Glutamatergic neuron (in vitro differentiated cells): Measurements from ENCODE around the gene OR4K1. TPM values are rescaled to one million over a fixed set of nuclear protein-coding genes. Genes with fewer than 3 reads are reported as not detected.

ENCODE experiments used
- DNase-seq: peaks from one replicate; pipeline ENCODE4 v3.0.0; 2022
- H3K27ac Mint-ChIP-seq: one replicate; pipeline ENCODE4 v1.8.0; 2020; ENCODE audit warnings: mild to moderate bottlenecking, mixed read lengths, inconsistent platforms; ENCODE audit not compliant: unreplicated experiment
- H3K27me3 Mint-ChIP-seq: one replicate; pipeline ENCODE4 v1.8.0; 2020; ENCODE audit warnings: mild to moderate bottlenecking, moderate library complexity, mixed read lengths, inconsistent platforms; ENCODE audit not compliant: unreplicated experiment
- H3K36me3 Mint-ChIP-seq: one replicate; pipeline ENCODE4 v1.8.0; 2020; ENCODE audit warnings: mild to moderate bottlenecking, mixed read lengths, inconsistent platforms; ENCODE audit not compliant: unreplicated experiment
- H3K4me1 Mint-ChIP-seq: one replicate; pipeline ENCODE4 v1.8.0; 2020; ENCODE audit warnings: mild to moderate bottlenecking, low read depth, mixed read lengths, inconsistent platforms; ENCODE audit not compliant: unreplicated experiment
- H3K4me3 Mint-ChIP-seq: one replicate; pipeline ENCODE4 v1.8.0; 2020; ENCODE audit warnings: mild to moderate bottlenecking, mixed read lengths, inconsistent platforms; ENCODE audit not compliant: unreplicated experiment
- H3K9me3 Mint-ChIP-seq: one replicate; pipeline ENCODE4 v1.8.0; 2020; ENCODE audit warnings: mild to moderate bottlenecking, moderate library complexity, mixed read lengths, inconsistent platforms; ENCODE audit not compliant: unreplicated experiment
- CTCF ChIP-seq: fragments of 200-600 bp; sonication (generic); IDR thresholded peaks from one replicate; pipeline ENCODE4 v1.5.0; 2021; ENCODE audit not compliant: partially characterized antibody, unreplicated experiment
- total RNA-seq: library from RNA; stranded (reverse); fragmentation: NEBNext Ultra II Directional; extraction: Animal tissue kit (Norgen Biotek cat#: 25700); gene quantifications from one replicate; pipeline ENCODE4 v1.2.1, GENCODE V29; 2021; ENCODE audit not compliant: unreplicated experiment

OR4K1 gene
- total RNA-seq, 1 donor from 2014 or later: not detected

GRCh38 chr14:19975291-19975690 lies 44.6 kb downstream of the OR4K1 start, which contains the start of gene OR4K15:
Gene OR4K15, plus strand, starts transcription at chr14:19975591. Its CDS starts 0 bp downstream, at chr14:19975591.
- DNase-seq: no peak
- no peak within 1 kb of the TSS for H3K27ac Mint-ChIP-seq
- H3K36me3 Mint-ChIP-seq: no peaks in the 10 kb centered on the region
- no peaks in the 10 kb centered on the region for H3K4me1 Mint-ChIP-seq
- H3K9me3 Mint-ChIP-seq: peaks cover 13% of the 10 kb centered on the region
- H3K4me3 Mint-ChIP-seq: no peak within 1 kb of the TSS
- no peak for TF ChIP-seq CTCF
- no peaks in the 10 kb centered on the region for H3K27me3 Mint-ChIP-seq

Other genes starting within 250 kb of the OR4K1 start
- gene OR11H2, start 217.0 kb upstream of the OR4K1 start, total RNA-seq: not detected
- gene OR4Q3, start 187.3 kb upstream of the OR4K1 start, total RNA-seq: not detected
- gene OR4M1, start 157.4 kb upstream of the OR4K1 start, total RNA-seq: not detected
- not detected for gene OR4N2, start 127.1 kb upstream of the OR4K1 start, total RNA-seq
- not detected for gene OR4K2, start 55.8 kb upstream of the OR4K1 start, total RNA-seq
- gene OR4K5, start 10.3 kb upstream of the OR4K1 start, total RNA-seq: not detected
- gene OR4K15, start 44.7 kb downstream of the OR4K1 start, total RNA-seq: not detected
- gene OR4Q2, start 71.2 kb downstream of the OR4K1 start, total RNA-seq: not detected
- not detected for gene OR4K14, start 88.4 kb downstream of the OR4K1 start, total RNA-seq
- not detected for gene OR4K13, start 105.1 kb downstream of the OR4K1 start, total RNA-seq
- not detected for gene OR4L1, start 129.1 kb downstream of the OR4K1 start, total RNA-seq
- not detected for gene OR4K17, start 179.8 kb downstream of the OR4K1 start, total RNA-seq
- gene OR4N5, start 207.9 kb downstream of the OR4K1 start, total RNA-seq: not detected